Sigmoid colon (tissue), 7 donors: Measurements from ENCODE around the gene CD33. TPM values are rescaled to one million over a fixed set of nuclear protein-coding genes. Genes with fewer than 3 reads are reported as not detected.

Source experiments
- DNase-seq: peaks from one replicate; pipeline ENCODE4 v3.0.0-alpha.2; 2019
- H3K27ac ChIP-seq, 4 donors: fragments of 200-600 bp; sonication (generic); one replicate each; pipeline ENCODE4 v1.5.1; 2016 to 2019; ENCODE audit warnings: mild to moderate bottlenecking in 1 of 4
- H3K27me3 ChIP-seq, 3 donors: fragments of 200-600 bp; sonication (generic); one replicate each; pipeline ENCODE4 v1.5.1; 2019; ENCODE audit warnings: mild to moderate bottlenecking in 1 of 3
- H3K36me3 ChIP-seq, 4 donors: fragments of 200-600 bp; sonication (generic); one replicate each; pipeline ENCODE4 v1.5.1; 2016 to 2019
- H3K4me1 ChIP-seq, 4 donors: fragments of 200-600 bp; sonication (generic); one replicate each; pipeline ENCODE4 v1.5.1; 2017 to 2019
- H3K4me3 ChIP-seq, 4 donors: fragments of 200-600 bp; sonication (generic); one replicate each; pipeline ENCODE4 v1.5.1; 2017 to 2019; ENCODE audit warnings: mild to moderate bottlenecking in 2 of 4, moderate library complexity in 1 of 4
- H3K9me3 ChIP-seq, 4 donors: fragments of 200-600 bp in 3 of 4; sonication (generic) in 3 of 4; one replicate each; pipeline versions ENCODE4 v1.5.1 to v1.6.1; 2013 to 2019
- CTCF ChIP-seq, 4 experiments: fragments of 450-650 bp in 3 of 4; fragments of 200-600 bp in 1 of 4; IDR thresholded peaks; one replicate each; pipeline ENCODE4 v1.5.1; 2016 to 2019; ENCODE audit warnings: antibody characterized with exemption in 4 of 4, mild to moderate bottlenecking in 3 of 4, moderate library complexity in 2 of 4
- EP300 ChIP-seq, 4 donors: sonication (generic); formaldehyde crosslinking; IDR thresholded peaks; one replicate each; pipeline ENCODE4 v1.6.1; 2017; ENCODE audit warnings: antibody characterized with exemption in 4 of 4
- POLR2A ChIP-seq, 2 donors: fragments of 450-650 bp; IDR thresholded peaks; one replicate each; pipeline ENCODE4 v1.6.1; 2016; ENCODE audit warnings: antibody characterized with exemption in 2 of 2, mild to moderate bottlenecking in 2 of 2, moderate library complexity in 2 of 2
- POLR2AphosphoS5 ChIP-seq, 4 donors: sonication (generic); formaldehyde crosslinking; IDR thresholded peaks; one replicate each; pipeline ENCODE4 v1.6.1; 2017; ENCODE audit warnings: antibody characterized with exemption in 4 of 4
- WGBS, 2 donors: extraction: QIAGEN DNeasy Blood & Tissue Kit; methylation state at CpG; one replicate each; pipeline ENCODE4 v1.1.7; 2013; 5-methylcytosine and 5-hydroxymethylcytosine counted together
- intact Hi-C: fragments of 100-400 bp; cut with DNase I; formaldehyde crosslinking; loops from one replicate; pipeline ENCODE4 v1.15.1; 2023
- polyA plus RNA-seq, 3 donors: library from polyadenylated mRNA; stranded (reverse); fragments of 200-250 nt; gene quantifications; one replicate each; pipeline ENCODE4 v1.2.3, GENCODE V29; 2013
- total RNA-seq, 4 donors: library from RNA; depleted of rRNA; stranded (reverse); fragments of >200 nt; gene quantifications; one replicate each; pipeline ENCODE4 v1.1.0, GENCODE V29; 2016
- donor health status: healthy with polysubstance abuse.
- donor health status: Bipolar disorder and iron deficiency.
- donor health status: healthy.

Gene CD33
- total and polyA plus RNA-seq, 7 donors, result 2.5 to 8.1 (median 4.2) TPM

- H3K36me3 ChIP-seq, result no peaks in the 10 kb centered on the region
- intact Hi-C loops, result no loop called here
- H3K27ac ChIP-seq, result no peak overlapping the region
- no peak overlapping the region for H3K4me3 ChIP-seq
- no peaks in the 10 kb centered on the region for H3K9me3 ChIP-seq
- no peak for DNase-seq
- WGBS, 2 donors, result 83 to 86% methylated on average over 2 of the region's 2 CpGs
- TF ChIP-seq EP300 (IDR thresholded peaks at IDR 0.05), result no peak
- TF ChIP-seq POLR2A (IDR thresholded peaks at IDR 0.05), result no peak
- no peak for TF ChIP-seq POLR2AphosphoS5 (IDR thresholded peaks at IDR 0.05)
- no peak for TF ChIP-seq CTCF (IDR thresholded peaks at IDR 0.05)
- H3K4me1 ChIP-seq, result no peaks in the 10 kb centered on the region
- H3K27me3 ChIP-seq, result peaks cover 0 to 28% (median 18%) of the 10 kb centered on the region in 3 donors
Measured at GRCh38 chr19:51188227-51188559, 36.7 kb upstream of the CD33 start.

DNA sequence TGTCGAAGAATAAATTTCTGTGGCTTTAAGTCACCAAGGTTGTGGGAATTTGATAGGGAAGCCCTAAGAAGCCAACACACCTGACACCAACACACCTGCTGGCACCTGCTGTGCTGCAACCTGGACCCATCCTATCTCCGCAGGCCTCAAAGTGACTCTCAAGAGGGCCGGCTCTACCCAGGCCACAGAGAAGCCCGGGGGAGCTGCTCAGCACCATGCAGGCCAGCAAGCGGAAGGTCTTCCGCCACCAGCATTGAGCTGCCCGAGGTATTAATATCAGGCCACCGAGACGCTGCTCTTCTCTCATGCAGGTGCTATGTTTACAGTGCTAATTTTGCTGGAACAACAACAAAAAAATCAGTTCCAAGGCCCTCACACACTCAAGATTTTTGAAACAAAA, 32.2 kb upstream of the CD33 start:
- Histone ChIP-seq H3K4me3 (no peak overlapping the region), H3K36me3 (no peaks in the 10 kb centered on the region), H3K9me3 (no peaks in the 10 kb centered on the region), H3K4me1 (no peaks in the 10 kb centered on the region), H3K27ac (no peak overlapping the region), H3K27me3 (peaks cover 0 to 9% (median 0%) of the 10 kb centered on the region in 3 donors)
- DNase-seq, result no peak
- TF ChIP-seq EP300 (IDR thresholded peaks at IDR 0.05) (no peak), POLR2AphosphoS5 (IDR thresholded peaks at IDR 0.05) (no peak), POLR2A (IDR thresholded peaks at IDR 0.05) (no peak), CTCF (IDR thresholded peaks at IDR 0.05) (no peak)
- intact Hi-C loops, result no loop called here
- WGBS, 2 donors, result 89 to 92% methylated on average over 9 of the region's 9 CpGs

DNA sequence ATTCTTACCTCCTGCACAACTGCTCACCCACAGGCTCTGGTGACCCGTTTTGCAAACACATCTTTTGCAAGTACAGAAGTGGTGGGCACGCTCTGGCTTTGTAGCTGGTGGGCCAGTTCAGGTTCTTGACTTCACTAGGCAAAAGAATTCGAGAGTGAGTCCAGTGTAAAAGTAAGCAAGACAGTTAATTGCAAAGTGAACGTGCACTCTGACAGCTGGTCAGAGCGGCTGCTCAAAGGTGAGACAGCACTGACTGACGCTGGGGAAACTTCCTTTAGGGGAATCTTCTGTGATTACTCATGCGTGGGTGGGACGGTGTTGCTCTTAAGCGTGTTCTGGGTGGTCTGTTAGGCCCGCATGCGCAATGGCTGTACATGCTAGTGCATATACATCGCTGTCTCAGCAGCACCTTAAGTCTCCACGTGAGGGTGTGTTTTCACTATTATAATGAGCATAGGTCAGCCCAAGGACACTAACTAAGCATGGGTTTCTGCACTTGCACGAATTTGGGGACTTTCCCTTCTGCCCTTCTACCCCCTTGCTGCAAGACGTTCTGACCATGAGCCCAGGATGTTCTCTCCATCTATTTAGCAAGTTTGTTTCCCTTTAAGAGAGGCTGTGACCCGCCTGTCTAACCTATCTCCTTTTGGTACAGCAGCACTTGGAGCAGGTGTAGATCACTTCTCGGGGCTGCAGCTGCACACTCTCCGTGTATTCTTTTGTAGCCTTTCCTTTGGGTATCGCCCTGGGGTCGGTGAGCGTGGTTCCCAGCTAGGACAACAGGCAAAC, 30.2 kb upstream of the CD33 start:
- Histone ChIP-seq H3K4me1 (no peaks in the 10 kb centered on the region), H3K36me3 (no peaks in the 10 kb centered on the region), H3K4me3 (no peak overlapping the region), H3K27ac (no peak overlapping the region), H3K27me3 (peaks cover 0 to 18% (median 0%) of the 10 kb centered on the region in 3 donors), H3K9me3 (no peaks in the 10 kb centered on the region)
- intact Hi-C loops, result no loop called here
- 47 to 64% methylated on average over 18 to 21 of the region's 21 CpGs for WGBS, 2 donors
- no peak for DNase-seq
- TF ChIP-seq CTCF (IDR thresholded peaks at IDR 0.05) (no peak), POLR2A (IDR thresholded peaks at IDR 0.05) (no peak), EP300 (IDR thresholded peaks at IDR 0.05) (no peak), POLR2AphosphoS5 (IDR thresholded peaks at IDR 0.05) (no peak)

DNA sequence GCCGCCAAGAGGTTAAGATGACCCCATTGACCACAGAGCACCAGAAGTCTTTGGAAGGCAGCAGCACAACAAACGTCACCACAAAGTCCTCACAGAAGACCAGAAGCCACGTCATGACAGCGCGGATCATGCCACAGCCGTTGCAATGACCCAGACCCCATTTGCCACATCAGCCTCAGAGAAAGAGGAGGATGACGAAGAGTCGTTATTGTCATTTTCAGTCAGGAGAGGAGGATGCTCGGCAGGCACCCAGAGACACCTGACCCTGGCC, 29.6 kb upstream of the CD33 start:
- Histone ChIP-seq H3K4me1 (no peaks in the 10 kb centered on the region), H3K9me3 (no peaks in the 10 kb centered on the region), H3K36me3 (no peaks in the 10 kb centered on the region), H3K27me3 (peaks cover 0 to 19% (median 0%) of the 10 kb centered on the region in 3 donors), H3K4me3 (no peak overlapping the region), H3K27ac (no peak overlapping the region)
- no peak for DNase-seq
- TF ChIP-seq POLR2AphosphoS5 (IDR thresholded peaks at IDR 0.05) (no peak), POLR2A (IDR thresholded peaks at IDR 0.05) (no peak), EP300 (IDR thresholded peaks at IDR 0.05) (no peak), CTCF (IDR thresholded peaks at IDR 0.05) (no peak)
- 87 to 90% methylated on average over 9 of the region's 9 CpGs for WGBS, 2 donors
- intact Hi-C loops, result no loop called here

DNA sequence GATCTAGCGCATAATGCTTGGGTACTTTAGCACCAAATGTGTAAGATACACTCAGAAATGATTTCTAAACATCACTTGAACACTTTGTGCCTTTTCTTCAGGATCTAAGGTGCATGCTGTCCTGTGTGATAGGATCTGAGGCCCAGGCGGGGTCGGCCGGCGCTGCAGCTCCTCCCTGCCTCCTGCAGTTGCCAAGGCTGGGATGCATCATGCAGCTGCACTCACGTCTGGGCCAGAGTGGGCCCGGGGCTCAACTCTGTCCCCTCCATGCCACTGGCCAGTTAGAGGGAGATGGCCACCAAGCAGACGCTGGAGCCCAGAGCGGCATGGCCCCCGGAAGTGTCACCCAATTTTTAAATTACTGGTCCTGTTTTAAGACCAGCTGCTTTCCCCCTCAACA, 29.3 kb upstream of the CD33 start:
- H3K27me3 ChIP-seq, result peaks cover 0 to 19% (median 0%) of the 10 kb centered on the region in 3 donors
- no peak overlapping the region for H3K27ac ChIP-seq
- no peak overlapping the region for H3K4me3 ChIP-seq
- no peak for DNase-seq
- H3K36me3 ChIP-seq, result no peaks in the 10 kb centered on the region
- WGBS, 2 donors, result 91% methylated on average over 10 of the region's 10 CpGs
- intact Hi-C loops, result no loop called here
- TF ChIP-seq CTCF (IDR thresholded peaks at IDR 0.05) (no peak), EP300 (IDR thresholded peaks at IDR 0.05) (no peak), POLR2A (IDR thresholded peaks at IDR 0.05) (no peak), POLR2AphosphoS5 (IDR thresholded peaks at IDR 0.05) (no peak)
- no peaks in the 10 kb centered on the region for H3K9me3 ChIP-seq
- no peaks in the 10 kb centered on the region for H3K4me1 ChIP-seq
